Astrocyte (in vitro differentiated cells and primary cell): ENCODE data around the gene RIPOR3. TPM values are rescaled to one million over a fixed set of nuclear protein-coding genes. Genes with fewer than 3 reads are reported as not detected.

ENCODE experiments used
- DNase-seq: peaks from one replicate; pipeline ENCODE4 v3.0.0-alpha.2; 2010; ENCODE audit warnings: low read depth
- FAIRE-seq: peaks from 2 replicates; lab custom pipeline; 2011; peaks lifted over from hg19 to GRCh38; lab: Jason Lieb, UNC
- H2AFZ ChIP-seq: 2 replicates; pipeline ENCODE4 v1.6.0; 2012; ENCODE audit warnings: low read depth, low read length, inconsistent platforms
- H3K27ac ChIP-seq: 2 replicates; pipeline ENCODE4 v1.5.1; 2011; ENCODE audit warnings: low read depth, low read length, inconsistent platforms
- H3K27me3 ChIP-seq: 2 replicates; pipeline ENCODE4 v1.6.0; 2011; ENCODE audit warnings: low read length, inconsistent platforms; ENCODE audit not compliant: insufficient read depth
- H3K36me3 ChIP-seq: 2 replicates; pipeline ENCODE4 v1.5.1; 2011; ENCODE audit warnings: low read length, inconsistent platforms; ENCODE audit not compliant: insufficient read depth
- H3K4me1 ChIP-seq: 2 replicates; pipeline ENCODE4 v1.5.1; 2011; ENCODE audit warnings: low read length, inconsistent platforms; ENCODE audit not compliant: insufficient read depth
- H3K4me2 ChIP-seq: 2 replicates; pipeline ENCODE4 v1.6.0; 2012; ENCODE audit warnings: low read length, inconsistent platforms
- H3K4me3 ChIP-seq: 2 replicates; pipeline ENCODE4 v1.5.1; 2011; ENCODE audit warnings: low read depth, mild to moderate bottlenecking, low read length, inconsistent platforms; ENCODE audit not compliant: insufficient read depth
- H3K79me2 ChIP-seq: 2 replicates; pipeline ENCODE4 v1.6.0; 2012; ENCODE audit warnings: mild to moderate bottlenecking, low read length, inconsistent platforms; ENCODE audit not compliant: insufficient read depth
- H3K9ac ChIP-seq: 2 replicates; pipeline ENCODE4 v1.6.0; 2012; ENCODE audit warnings: mild to moderate bottlenecking, low read length, inconsistent platforms
- H3K9me3 ChIP-seq: 2 replicates; pipeline ENCODE4 v1.5.1; 2012; ENCODE audit warnings: low read depth, mild to moderate bottlenecking, low read length, inconsistent platforms; ENCODE audit not compliant: insufficient read depth
- H4K20me1 ChIP-seq: 2 replicates; pipeline ENCODE4 v1.6.0; 2012; ENCODE audit warnings: low read length, inconsistent platforms; ENCODE audit not compliant: insufficient read depth
- H3K27ac Mint-ChIP-seq: one replicate; pipeline ENCODE4 v1.8.0; 2021; ENCODE audit warnings: mild to moderate bottlenecking, mixed read lengths; ENCODE audit not compliant: unreplicated experiment
- H3K27me3 Mint-ChIP-seq: one replicate; pipeline ENCODE4 v1.8.0; 2021; ENCODE audit warnings: low read depth, mixed read lengths; ENCODE audit not compliant: unreplicated experiment
- H3K36me3 Mint-ChIP-seq: one replicate; pipeline ENCODE4 v1.8.0; 2021; ENCODE audit warnings: low read depth, mixed read lengths; ENCODE audit not compliant: unreplicated experiment
- H3K4me1 Mint-ChIP-seq: one replicate; pipeline ENCODE4 v1.8.0; 2021; ENCODE audit warnings: low read depth, mixed read lengths; ENCODE audit not compliant: unreplicated experiment
- H3K4me3 Mint-ChIP-seq: one replicate; pipeline ENCODE4 v1.8.0; 2021; ENCODE audit warnings: mild to moderate bottlenecking, moderate library complexity, mixed read lengths; ENCODE audit not compliant: unreplicated experiment
- H3K9me3 Mint-ChIP-seq: one replicate; pipeline ENCODE4 v1.8.0; 2021; ENCODE audit warnings: mild to moderate bottlenecking, mixed read lengths; ENCODE audit not compliant: unreplicated experiment
- EZH2 ChIP-seq: IDR thresholded peaks from 2 replicates; pipeline ENCODE4 v1.6.1; 2012; ENCODE audit warnings: mild to moderate bottlenecking, low read length, inconsistent platforms; ENCODE audit not compliant: insufficient read depth
- total RNA-seq: library from RNA; stranded (reverse); gene quantifications from 2 replicates; pipeline ENCODE4 v1.2.1, GENCODE V29; 2021
- TF ChIP-seq, protein P1 (sequence below): IDR thresholded peaks from 2 replicates; pipeline ENCODE4 v1.5.1; 2011; ENCODE audit warnings: low read depth, mild to moderate bottlenecking, inconsistent platforms, low read length, moderate library complexity; ENCODE audit not compliant: insufficient read depth

The RIPOR3 gene
- total RNA-seq, 1 donor from 2014 or later, result 0.39 TPM

DNA sequence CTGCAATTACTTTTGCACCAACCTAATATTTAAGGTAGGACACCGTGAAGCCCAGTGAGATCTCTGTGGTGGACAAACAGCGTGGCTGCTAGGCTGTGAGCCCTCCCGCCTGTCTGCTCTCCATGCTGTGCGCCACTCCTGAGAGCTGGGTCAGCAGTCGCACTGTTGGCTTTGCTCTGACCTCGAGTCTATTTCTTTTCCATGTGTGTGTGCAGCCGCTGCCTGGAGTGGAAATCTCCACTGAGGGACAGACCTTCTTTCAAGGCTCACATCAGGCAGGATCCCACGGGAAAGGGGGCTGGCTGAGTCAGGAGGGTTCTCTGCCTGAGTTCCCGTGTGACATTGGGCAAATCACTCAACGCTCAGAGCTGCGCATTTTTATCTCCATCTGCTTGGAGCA is 27.1 kb downstream of the RIPOR3 start:
- no peak overlapping the region for H3K27ac Mint-ChIP-seq

DNA sequence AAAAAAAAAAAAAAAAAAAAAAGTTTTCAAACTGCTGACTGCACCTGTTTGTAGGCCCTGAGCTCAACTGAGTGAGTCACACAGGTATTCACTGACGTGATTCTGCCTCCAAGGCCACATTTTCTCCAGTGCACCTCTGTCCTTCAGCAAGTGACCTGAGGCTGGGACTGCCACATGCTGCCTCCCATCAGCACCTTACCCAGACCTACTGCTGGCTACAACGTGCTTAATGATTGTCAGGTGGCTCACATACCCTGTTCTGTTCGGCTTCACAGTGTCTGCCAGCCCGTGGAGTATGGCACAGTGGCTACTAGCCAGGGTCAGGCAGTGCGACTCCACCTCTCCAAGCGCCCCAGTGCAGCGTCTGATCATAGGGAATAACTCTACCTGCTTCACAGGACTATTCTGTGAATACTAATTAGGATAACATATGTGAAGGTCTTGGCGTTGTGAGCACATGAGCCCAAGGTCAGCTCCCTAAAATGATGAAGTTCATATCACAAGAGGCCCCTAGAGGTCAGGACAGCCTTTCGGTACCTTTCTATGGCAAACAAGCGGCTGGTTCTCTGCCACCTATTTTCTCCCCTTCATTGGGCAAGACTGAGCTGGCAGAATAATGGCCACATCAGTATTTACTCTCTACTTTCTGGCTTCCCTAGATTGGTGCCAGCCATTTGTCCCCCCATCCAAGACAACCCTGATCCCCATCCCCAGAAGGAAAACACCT is 28.1 kb downstream of the RIPOR3 start:
- Histone ChIP-seq H3K27ac (no peak overlapping the region), H2AFZ (no peak overlapping the region), H3K4me1 (peaks cover 6% of the 10 kb centered on the region), H3K36me3 (no peaks in the 10 kb centered on the region), H3K9me3 (no peaks in the 10 kb centered on the region), H3K27me3 (no peaks in the 10 kb centered on the region), H4K20me1 (no peaks in the 10 kb centered on the region), H3K4me2 (no peak overlapping the region), H3K4me3 (no peak overlapping the region), H3K9ac (no peak overlapping the region), H3K79me2 (no peaks in the 10 kb centered on the region)
- H3K4me3 Mint-ChIP-seq, result no peak overlapping the region
- no peak for DNase-seq
- FAIRE-seq, result no peak
- H3K27ac Mint-ChIP-seq, result no peak overlapping the region
- H3K36me3 Mint-ChIP-seq, result no peaks in the 10 kb centered on the region
- no peak for TF ChIP-seq EZH2
- TF ChIP-seq, protein P1, sequence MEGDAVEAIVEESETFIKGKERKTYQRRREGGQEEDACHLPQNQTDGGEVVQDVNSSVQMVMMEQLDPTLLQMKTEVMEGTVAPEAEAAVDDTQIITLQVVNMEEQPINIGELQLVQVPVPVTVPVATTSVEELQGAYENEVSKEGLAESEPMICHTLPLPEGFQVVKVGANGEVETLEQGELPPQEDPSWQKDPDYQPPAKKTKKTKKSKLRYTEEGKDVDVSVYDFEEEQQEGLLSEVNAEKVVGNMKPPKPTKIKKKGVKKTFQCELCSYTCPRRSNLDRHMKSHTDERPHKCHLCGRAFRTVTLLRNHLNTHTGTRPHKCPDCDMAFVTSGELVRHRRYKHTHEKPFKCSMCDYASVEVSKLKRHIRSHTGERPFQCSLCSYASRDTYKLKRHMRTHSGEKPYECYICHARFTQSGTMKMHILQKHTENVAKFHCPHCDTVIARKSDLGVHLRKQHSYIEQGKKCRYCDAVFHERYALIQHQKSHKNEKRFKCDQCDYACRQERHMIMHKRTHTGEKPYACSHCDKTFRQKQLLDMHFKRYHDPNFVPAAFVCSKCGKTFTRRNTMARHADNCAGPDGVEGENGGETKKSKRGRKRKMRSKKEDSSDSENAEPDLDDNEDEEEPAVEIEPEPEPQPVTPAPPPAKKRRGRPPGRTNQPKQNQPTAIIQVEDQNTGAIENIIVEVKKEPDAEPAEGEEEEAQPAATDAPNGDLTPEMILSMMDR, result no peak
- peaks cover 9% of the 10 kb centered on the region for H3K4me1 Mint-ChIP-seq
- peaks cover 2% of the 10 kb centered on the region for H3K27me3 Mint-ChIP-seq
- no peaks in the 10 kb centered on the region for H3K9me3 Mint-ChIP-seq

More for the DNA sequence above, 27.1 kb downstream of the RIPOR3 start:
- no peak overlapping the region for H3K9ac ChIP-seq
- H3K4me3 Mint-ChIP-seq, result no peak overlapping the region
- TF ChIP-seq EZH2, result no peak
- TF ChIP-seq, protein P1, result no peak
- H3K9me3 Mint-ChIP-seq, result no peaks in the 10 kb centered on the region
- no peak overlapping the region for H3K4me2 ChIP-seq
- no peaks in the 10 kb centered on the region for H3K36me3 Mint-ChIP-seq
- no peak overlapping the region for H3K4me3 ChIP-seq
- no peak overlapping the region for H3K27ac ChIP-seq
- no peaks in the 10 kb centered on the region for H3K27me3 ChIP-seq
- DNase-seq, result no peak
- no peaks in the 10 kb centered on the region for H3K9me3 ChIP-seq
- no peaks in the 10 kb centered on the region for H4K20me1 ChIP-seq
- peaks cover 6% of the 10 kb centered on the region for H3K4me1 ChIP-seq
- H2AFZ ChIP-seq, result no peak overlapping the region
- H3K79me2 ChIP-seq, result no peaks in the 10 kb centered on the region
- no peaks in the 10 kb centered on the region for H3K36me3 ChIP-seq
- peaks cover 11% of the 10 kb centered on the region for H3K4me1 Mint-ChIP-seq
- no peak for FAIRE-seq
- H3K27me3 Mint-ChIP-seq, result peaks cover 2% of the 10 kb centered on the region

DNA sequence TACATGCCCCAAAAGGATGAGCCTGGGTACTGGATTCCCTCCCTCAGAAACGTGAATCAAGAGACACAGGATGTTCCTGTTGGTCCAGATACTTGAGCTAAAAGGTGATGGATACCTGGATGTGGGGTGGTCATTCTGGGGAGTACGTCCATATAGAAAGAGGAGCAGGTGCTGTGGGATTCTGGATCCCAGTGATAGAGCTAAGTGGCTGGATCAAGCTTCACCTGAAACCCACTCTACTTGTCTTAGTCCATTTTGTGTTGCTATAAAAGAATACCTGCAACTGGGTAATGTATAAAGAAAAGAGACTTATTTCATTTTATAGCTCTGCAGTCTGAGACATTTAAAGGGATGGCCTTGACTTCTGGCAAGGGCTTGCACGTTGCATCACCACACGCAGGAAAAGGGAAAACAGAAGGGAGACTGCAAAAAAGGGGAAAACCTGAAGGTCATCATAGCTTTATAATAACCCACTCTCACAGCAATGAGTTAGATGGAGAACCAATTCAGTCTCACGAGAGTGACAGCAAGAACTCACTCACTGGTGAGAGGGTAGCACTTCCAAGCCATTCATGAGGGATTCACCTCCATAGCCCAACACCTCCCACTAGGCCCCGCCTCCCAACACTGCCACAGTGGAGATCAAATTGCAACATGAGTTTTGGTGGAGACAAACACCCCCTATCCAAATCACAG is 31.2 kb downstream of the RIPOR3 start:
- H3K9me3 ChIP-seq, result no peaks in the 10 kb centered on the region
- Mint-ChIP-seq H3K36me3 (no peaks in the 10 kb centered on the region), H3K27ac (no peak overlapping the region), H3K4me3 (no peak overlapping the region), H3K27me3 (peaks cover 2% of the 10 kb centered on the region), H3K4me1 (peaks cover 10% of the 10 kb centered on the region), H3K9me3 (no peaks in the 10 kb centered on the region)
- FAIRE-seq, result no peak
- no peak overlapping the region for H3K27ac ChIP-seq
- H3K9ac ChIP-seq, result no peak overlapping the region
- H3K4me3 ChIP-seq, result no peak overlapping the region
- H3K79me2 ChIP-seq, result no peaks in the 10 kb centered on the region
- no peak for TF ChIP-seq EZH2
- TF ChIP-seq, protein P1, result no peak
- H4K20me1 ChIP-seq, result no peaks in the 10 kb centered on the region
- H2AFZ ChIP-seq, result no peak overlapping the region
- no peak for DNase-seq
- H3K4me1 ChIP-seq, result peaks cover 13% of the 10 kb centered on the region
- H3K4me2 ChIP-seq, result no peak overlapping the region
- H3K36me3 ChIP-seq, result no peaks in the 10 kb centered on the region
- H3K27me3 ChIP-seq, result no peaks in the 10 kb centered on the region
